GM20431 (cell line): ENCODE results near the gene TRAPPC3L.

Experiments
- in situ Hi-C: fragments of 300-500 bp; cut with MseI, MboI; formaldehyde crosslinking; loops from one replicate; pipeline ENCODE4 v1.15.0; 2020; ENCODE audit warnings: low sequenced_read_pairs; ENCODE audit not compliant: unreplicated experiment

The TRAPPC3L gene

GRCh38 chr6:116545651-116546050 is at the start of gene TRAPPC3L:
TRAPPC3L (minus strand) TSS chr6:116545684; CDS start chr6:116545514, 170 bp downstream.
- in situ Hi-C loops = no loop called here

- in situ Hi-C loops = no loop called here
These were observed 49.8 kb upstream of the TRAPPC3L start for GRCh38 chr6:116595247-116595646.

GRCh38 chr6:116586738-116587137 is 41.3 kb upstream of the TRAPPC3L start:
- in situ Hi-C loops = no loop called here

- in situ Hi-C loops = no loop called here
These were observed 40.8 kb upstream of the TRAPPC3L start for GRCh38 chr6:116586276-116586675.

- in situ Hi-C loops = no loop called here
These were observed 34.7 kb upstream of the TRAPPC3L start for GRCh38 chr6:116580198-116580597.

GRCh38 chr6:116579143-116579542 is 33.7 kb upstream of the TRAPPC3L start:
- in situ Hi-C loops = no loop called here

- in situ Hi-C loops = no loop called here
These were observed 32.9 kb upstream of the TRAPPC3L start for GRCh38 chr6:116578335-116578734.

GRCh38 chr6:116577486-116577885 is 32.0 kb upstream of the TRAPPC3L start:
- in situ Hi-C loops = no loop called here

GRCh38 chr6:116575227-116575626 is 29.7 kb upstream of the TRAPPC3L start:
- in situ Hi-C loops = no loop called here

- in situ Hi-C loops = no loop called here
These were observed 26.7 kb upstream of the TRAPPC3L start for GRCh38 chr6:116572162-116572561.

GRCh38 chr6:116571683-116572000 is 26.2 kb upstream of the TRAPPC3L start:
- in situ Hi-C loops = no loop called here

GRCh38 chr6:116570856-116571682 is 25.6 kb upstream of the TRAPPC3L start, which contains the start of gene RWDD1:
RWDD1 (plus strand) TSS chr6:116571504; CDS start chr6:116571583, 79 bp downstream.
- in situ Hi-C loops = no loop called here

- in situ Hi-C loops = no loop called here
These were observed 23.6 kb upstream of the TRAPPC3L start for GRCh38 chr6:116568821-116569755.

- in situ Hi-C loops = no loop called here
These were observed 22.6 kb upstream of the TRAPPC3L start for GRCh38 chr6:116568111-116568510.

GRCh38 chr6:116564921-116565872 is 19.7 kb upstream of the TRAPPC3L start:
- in situ Hi-C loops = no loop called here

GRCh38 chr6:116564311-116564710 is 18.8 kb upstream of the TRAPPC3L start:
- in situ Hi-C loops = no loop called here

GRCh38 chr6:116563830-116564229 is 18.3 kb upstream of the TRAPPC3L start:
- in situ Hi-C loops = no loop called here

- in situ Hi-C loops = no loop called here
These were observed 17.1 kb upstream of the TRAPPC3L start for GRCh38 chr6:116562614-116563013.

GRCh38 chr6:116562019-116562403 is 16.5 kb upstream of the TRAPPC3L start:
- in situ Hi-C loops = no loop called here
